ENCODE results near the gene DEXI. TPM values are rescaled to one million over a fixed set of nuclear protein-coding genes. Genes with fewer than 3 reads are reported as not detected.

DEXI gene
- total and polyA plus RNA-seq, 2 of the 13 experiments (the other 11 are each of a cell fraction or from before 2014, with no cell fraction given), result 51.5 to 70.4 TPM

GRCh38 chr16:10942352-10943063, at the start of gene DEXI (continued):
- TF ChIP-seq ZBTB44 (CRISPR knock-in tag; IDR thresholded peaks at IDR 0.05), result no peak
- peak; percentile 54 for TF ChIP-seq TGIF2 (CRISPR knock-in tag; IDR thresholded peaks at IDR 0.05)
- TF ChIP-seq TEAD3 (CRISPR knock-in tag; optimal IDR thresholded peaks at IDR 0.05; ENCODE audit: borderline replicate concordance), result peak; percentile 57
- TF ChIP-seq TCF7L2 (IDR thresholded peaks at IDR 0.05; ENCODE audit: low read depth, low read length), result no peak
- TF ChIP-seq ATM (IDR thresholded peaks at IDR 0.05; ENCODE audit: borderline replicate concordance), result no peak
- no peak for TF ChIP-seq ETV6 (CRISPR knock-in tag; conservative IDR thresholded peaks at IDR 0.05)
- no peak for TF ChIP-seq RAD51 (IDR thresholded peaks at IDR 0.05; ENCODE audit: borderline replicate concordance)
- TF ChIP-seq ZNF280D (CRISPR knock-in tag; IDR thresholded peaks at IDR 0.05), result no peak
- no peak for TF ChIP-seq E2F5 (CRISPR knock-in tag; conservative IDR thresholded peaks at IDR 0.05)
- TF ChIP-seq SSRP1 (CRISPR knock-in tag; IDR thresholded peaks at IDR 0.05), result no peak
- TF ChIP-seq RNF2 (conservative IDR thresholded peaks at IDR 0.05; ENCODE audit: low read depth), result no peak
- TF ChIP-seq ATF4 (CRISPR knock-in tag; IDR thresholded peaks at IDR 0.05), result no peak
- TF ChIP-seq GPN1 (CRISPR knock-in tag; IDR thresholded peaks at IDR 0.05; ENCODE audit: borderline replicate concordance), result no peak
- no peak for TF ChIP-seq PHF21A (CRISPR knock-in tag; IDR thresholded peaks at IDR 0.05)
- peak; percentile 63 for TF ChIP-seq ZNF331 (CRISPR knock-in tag; IDR thresholded peaks at IDR 0.05)
- peak; percentile 69 for TF ChIP-seq MAX (IDR thresholded peaks at IDR 0.05)
- TF ChIP-seq AGO2 (optimal IDR thresholded peaks at IDR 0.05; ENCODE audit: low read depth, low read length), result no peak
- no peak for TF ChIP-seq GFI1 (CRISPR knock-in tag; IDR thresholded peaks at IDR 0.05; ENCODE audit: borderline replicate concordance)
- no peak for TF ChIP-seq PAX8 (CRISPR knock-in tag; IDR thresholded peaks at IDR 0.05; ENCODE audit: borderline replicate concordance)
- no peak for TF ChIP-seq MIER2 (CRISPR knock-in tag; IDR thresholded peaks at IDR 0.05)
- 0 out of 2 replicates have a peak, but pooled peaks have one; percentile 40 for TF ChIP-seq CEBPG (CRISPR knock-in tag; IDR thresholded peaks at IDR 0.05)
- no peak for TF ChIP-seq IRF1 (CRISPR knock-in tag; IDR thresholded peaks at IDR 0.05; ENCODE audit: low read depth)
